HCT116 (cell line): ENCODE results near the gene UBTD2. TPM values are rescaled to one million over a fixed set of nuclear protein-coding genes. Genes with fewer than 3 reads are reported as not detected.

Experiments
- ATAC-seq: fragments of 200-7000 bp; cut with Tn5 transposase; 2 replicates; pipeline ENCODE4 v1.9.1; 2020; ENCODE audit warnings: mild to moderate bottlenecking, moderate library complexity
- BruUV-seq: library from RNA; stranded (reverse); fragments of 400-500 nt; replicated peaks from 2 replicates; lab custom pipeline; 2021; lab: Mats Ljungman, UMichigan
- CTCF ChIA-PET: fragments of 300-600 bp; sonication (Branson Sonifier 250); formaldehyde crosslinking; loops from one replicate; lab custom pipeline; 2021; ENCODE audit warnings: antibody characterized with exemption; lab: Charles Lee
- POLR2A ChIA-PET: fragments of 300-600, 350-600 bp; sonication (Branson Sonifier 250); formaldehyde crosslinking; loops from one replicate; lab custom pipeline; 2021; ENCODE audit warnings: antibody characterized with exemption; lab: Charles Lee
- RAD21 ChIA-PET, 2 experiments: fragments of 300-600 bp; sonication (Branson Sonifier 250); formaldehyde crosslinking; loops; one replicate each; lab custom pipeline; 2023; ENCODE audit warnings: low total read pairs in 2 of 2; ENCODE audit not compliant: uncharacterized antibody in 2 of 2, unreplicated experiment in 2 of 2, low non-redundant PET in 1 of 2; lab: Charles Lee
- DNase-seq: peaks from one replicate; pipeline ENCODE4 v3.0.0-alpha.2; 2010; ENCODE audit warnings: low read depth, low spot score
- H2AFZ ChIP-seq: fragments of 200-600 bp; shearing (Covaris generic), sonication (generic); 2 replicates; pipeline ENCODE4 v1.6.1; 2017; ENCODE audit warnings: low read depth, mixed run types, mixed read lengths, antibody characterized with exemption, low read length; ENCODE audit not compliant: poor library complexity, severe bottlenecking
- H3K27ac ChIP-seq: 2 replicates; pipeline ENCODE4 v1.5.1; 2012; ENCODE audit warnings: low read depth, low read length
- H3K27me3 ChIP-seq: fragments of 200-600 bp; sonication (generic); 2 replicates; pipeline ENCODE4 v1.6.1; 2016; ENCODE audit warnings: mixed run types, low read length, mixed read lengths; ENCODE audit not compliant: insufficient read depth
- H3K36me3 ChIP-seq, 2 experiments: fragments of 200-500 bp in 1 of 2; fragments of 200-600 bp in 1 of 2; sonication (Bioruptor generic) in 1 of 2; sonication (generic) in 1 of 2; 2 replicates each; pipeline versions ENCODE4 v1.5.1 to v1.6.1; 2014 to 2016; ENCODE audit warnings: low read length in 2 of 2, inconsistent platforms in 1 of 2, mixed read lengths in 1 of 2, mixed run types in 1 of 2; ENCODE audit not compliant: insufficient read depth in 2 of 2, control insufficient read depth in 1 of 2
- H3K4me1 ChIP-seq, 2 experiments: fragments of 200-600 bp in 1 of 2; sonication (generic) in 1 of 2; 2 replicates each; pipeline versions ENCODE4 v1.5.1 to v1.6.1; 2012 to 2017; ENCODE audit warnings: low read length in 2 of 2, inconsistent platforms in 1 of 2, mild to moderate bottlenecking in 1 of 2, mixed read lengths in 1 of 2, mixed run types in 1 of 2, moderate library complexity in 1 of 2; ENCODE audit not compliant: insufficient read depth in 2 of 2, control insufficient read depth in 1 of 2
- H3K4me2 ChIP-seq: fragments of 200-600 bp; sonication (generic); 2 replicates; pipeline ENCODE4 v1.6.1; 2017; ENCODE audit warnings: mixed run types, low read length, mixed read lengths
- H3K4me3 ChIP-seq, 2 experiments: fragments of 200-600 bp in 1 of 2; sonication (generic) in 1 of 2; replicated peaks in 1 of 2; 2 replicates each; pipeline ENCODE4 v1.5.1; 2011 to 2016; ENCODE audit warnings: low read length in 2 of 2, control low read depth in 1 of 2, low read depth in 1 of 2, mild to moderate bottlenecking in 1 of 2, mixed read lengths in 1 of 2, mixed run types in 1 of 2
- H3K79me2 ChIP-seq: fragments of 200-600 bp; sonication (generic); 2 replicates; pipeline ENCODE4 v1.6.1; 2017; ENCODE audit warnings: mild to moderate bottlenecking, mixed run types, low read length, moderate library complexity, mixed read lengths; ENCODE audit not compliant: insufficient read depth
- H3K9ac ChIP-seq: fragments of 200-600 bp; sonication (generic); 2 replicates; pipeline ENCODE4 v1.6.1; 2016; ENCODE audit warnings: low read length, mixed read lengths
- H3K9me2 ChIP-seq: fragments of 200-600 bp; sonication (generic), shearing (Covaris generic); 2 replicates; pipeline ENCODE4 v1.6.1; 2017; ENCODE audit warnings: mixed run types, mild to moderate bottlenecking, moderate library complexity; ENCODE audit not compliant: insufficient read depth
- H3K9me3 ChIP-seq, 2 experiments: fragments of 200-500 bp in 1 of 2; fragments of 200-600 bp in 1 of 2; sonication (Bioruptor generic) in 1 of 2; sonication (generic) in 1 of 2; 2 replicates each; pipeline ENCODE4 v1.6.1; 2014 to 2017; ENCODE audit warnings: low read length in 2 of 2, mixed read lengths in 2 of 2, inconsistent platforms in 1 of 2, low read depth in 1 of 2, mild to moderate bottlenecking in 1 of 2, mixed run types in 1 of 2, moderate library complexity in 1 of 2; ENCODE audit not compliant: control insufficient read depth in 1 of 2, insufficient read depth in 1 of 2
- H4K20me1 ChIP-seq: fragments of 200-600 bp; sonication (generic), shearing (Covaris generic); 2 replicates; pipeline ENCODE4 v1.6.1; 2017; ENCODE audit warnings: mixed run types, mild to moderate bottlenecking, moderate library complexity; ENCODE audit not compliant: insufficient read depth
- EZH2phosphoT487 ChIP-seq: fragments of 200-600 bp; IDR thresholded peaks from 2 replicates; pipeline ENCODE4 v1.6.1; 2018; ENCODE audit warnings: antibody characterized with exemption, borderline replicate concordance
- FOSL1 ChIP-seq: IDR thresholded peaks from 2 replicates; pipeline ENCODE4 v1.6.1; 2012; ENCODE audit warnings: low read depth
- JUND ChIP-seq: IDR thresholded peaks from 2 replicates; pipeline ENCODE4 v1.6.1; 2012
- POLR2A ChIP-seq: IDR thresholded peaks from 2 replicates; pipeline ENCODE4 v1.7.0; 2011; ENCODE audit warnings: borderline replicate concordance; ENCODE audit not compliant: insufficient read depth, insufficient read length; ENCODE audit errors: extremely low read depth
- POLR2AphosphoS5 ChIP-seq: IDR thresholded peaks from 2 replicates; pipeline ENCODE4 v1.6.1; 2011; ENCODE audit warnings: mild to moderate bottlenecking, low read depth, low read length, moderate library complexity
- RAD21 ChIP-seq: IDR thresholded peaks from 2 replicates; pipeline ENCODE4 v1.6.1; 2012; ENCODE audit warnings: low read depth, mild to moderate bottlenecking
- SRF ChIP-seq: IDR thresholded peaks from 2 replicates; pipeline ENCODE4 v1.6.1; 2012; ENCODE audit warnings: low read depth
- intact Hi-C: fragments of 100-400 bp; cut with micrococcal nuclease; formaldehyde crosslinking; loops from 2 replicates; pipeline ENCODE4 v1.10.0; 2022
- total RNA-seq: library from RNA; stranded (reverse); gene quantifications from one replicate; pipeline ENCODE4 v1.2.1, GENCODE V29; 2021; ENCODE audit not compliant: unreplicated experiment
- TF ChIP-seq, protein P1 (sequence below): IDR thresholded peaks from 2 replicates; pipeline ENCODE4 v1.6.1; 2012
- TF ChIP-seq, protein P2 (sequence below): IDR thresholded peaks from 2 replicates; pipeline ENCODE4 v1.6.1; 2012

The UBTD2 gene
- total RNA-seq, 1 experiment from 2014 or later = 15.9 TPM

DNA sequence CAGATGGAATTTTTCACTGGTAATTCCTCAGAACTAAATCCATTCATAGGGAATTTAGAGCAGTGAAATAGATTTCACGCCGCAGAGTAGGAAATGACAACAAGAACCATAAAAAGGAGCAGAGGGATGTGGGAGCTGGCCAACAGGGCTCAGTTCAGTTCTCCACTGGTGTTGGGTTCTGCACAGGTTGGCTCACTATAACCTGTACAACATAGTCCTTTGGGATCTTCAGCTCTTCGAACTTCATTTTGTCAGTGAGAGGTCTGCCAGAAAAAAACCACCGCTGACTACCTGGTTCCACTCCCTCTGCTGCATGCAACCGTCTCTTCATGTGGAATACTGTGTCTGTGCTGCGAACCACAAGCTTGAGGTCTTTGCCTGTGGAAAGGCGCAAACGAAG lies 71.9 kb downstream of the UBTD2 start:
- H3K27me3 ChIP-seq = no peaks in the 10 kb centered on the region
- H3K9ac ChIP-seq = no peak overlapping the region
- no peak overlapping the region for H3K4me2 ChIP-seq
- no peaks in the 10 kb centered on the region for H3K79me2 ChIP-seq
- DNase-seq (no peak), ATAC-seq (no peak)
- H3K36me3 ChIP-seq = peaks cover 5 to 10% of the 10 kb centered on the region in 2 experiments; a peak in 2 of 4 replicates
- no peak for TF ChIP-seq SRF
- TF ChIP-seq RAD21 = no peak
- TF ChIP-seq, protein P1, sequence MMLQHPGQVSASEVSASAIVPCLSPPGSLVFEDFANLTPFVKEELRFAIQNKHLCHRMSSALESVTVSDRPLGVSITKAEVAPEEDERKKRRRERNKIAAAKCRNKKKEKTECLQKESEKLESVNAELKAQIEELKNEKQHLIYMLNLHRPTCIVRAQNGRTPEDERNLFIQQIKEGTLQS = no peak
- no TSS peak for BruUV-seq
- POLR2A ChIA-PET = no interaction called here
- H3K4me1 ChIP-seq = 0 out of 4 replicates have a peak, but pooled peaks cover 0 to 3% of the 10 kb centered on the region in 2 experiments
- H3K9me2 ChIP-seq = no peaks in the 10 kb centered on the region
- RAD21 ChIA-PET = no interaction called here
- CTCF ChIA-PET = no interaction called here
- no peak overlapping the region for H3K27ac ChIP-seq
- H2AFZ ChIP-seq = no peak overlapping the region
- no peaks in the 10 kb centered on the region for H3K9me3 ChIP-seq
- H3K4me3 ChIP-seq = no peak overlapping the region
- H4K20me1 ChIP-seq = no peaks in the 10 kb centered on the region
- intact Hi-C loops = no loop called here

DNA sequence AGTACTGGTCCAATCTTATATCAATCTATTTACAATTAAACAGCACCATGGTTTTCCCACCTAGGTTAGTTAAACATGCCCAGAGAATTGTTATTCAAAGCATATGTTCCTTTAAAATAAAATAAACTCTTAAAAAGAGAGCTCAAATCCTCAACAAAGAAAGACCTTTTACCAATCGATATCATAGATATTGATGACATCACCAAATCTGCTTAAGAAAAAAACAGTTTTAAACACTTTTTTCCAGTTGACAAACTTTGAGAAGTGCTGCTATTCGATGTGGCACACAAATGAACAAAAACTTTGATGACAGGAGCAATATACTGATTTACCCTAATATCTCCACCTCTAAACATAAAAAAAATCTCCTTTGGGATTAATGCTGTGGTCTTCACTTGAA lies 73.8 kb downstream of the UBTD2 start:
- POLR2A ChIA-PET = no interaction called here

More for the DNA sequence above, 73.8 kb downstream of the UBTD2 start:
- Histone ChIP-seq H3K4me1 (no peaks in the 10 kb centered on the region), H3K9me2 (no peaks in the 10 kb centered on the region), H3K36me3 (peaks cover 5 to 10% of the 10 kb centered on the region in 2 experiments; a peak in 2 of 4 replicates), H3K27me3 (no peaks in the 10 kb centered on the region), H3K4me2 (no peak overlapping the region), H3K4me3 (no peak overlapping the region), H3K9me3 (no peaks in the 10 kb centered on the region), H3K27ac (no peak overlapping the region), H4K20me1 (no peaks in the 10 kb centered on the region), H3K79me2 (no peaks in the 10 kb centered on the region), H2AFZ (no peak overlapping the region), H3K9ac (no peak overlapping the region)
- DNase-seq = no peak
- intact Hi-C loops = no loop called here
- no peak for TF ChIP-seq POLR2A
- no peak for TF ChIP-seq EZH2phosphoT487
- TF ChIP-seq, protein P1 = no peak
- TF ChIP-seq, protein P2, sequence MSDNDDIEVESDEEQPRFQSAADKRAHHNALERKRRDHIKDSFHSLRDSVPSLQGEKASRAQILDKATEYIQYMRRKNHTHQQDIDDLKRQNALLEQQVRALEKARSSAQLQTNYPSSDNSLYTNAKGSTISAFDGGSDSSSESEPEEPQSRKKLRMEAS = no peak
- no peak for TF ChIP-seq FOSL1
- no peak for TF ChIP-seq JUND
- TF ChIP-seq POLR2AphosphoS5 = no peak
- ATAC-seq = no peak
- no TSS peak for BruUV-seq
- RAD21 ChIA-PET = no interaction called here
- CTCF ChIA-PET = no interaction called here
